SK-N-MC (cell line): Measurements from ENCODE around the gene GRM8.

Source experiments
- DNase-seq: peaks from one replicate; pipeline ENCODE4 v3.0.0-alpha.2; 2011; ENCODE audit warnings: low read depth, low spot score
- H3K27ac ChIP-seq: fragments of 200-600 bp; sonication (generic); 2 replicates; pipeline ENCODE4 v1.5.1; 2016; ENCODE audit warnings: mixed run types
- H3K36me3 ChIP-seq: fragments of 200-600 bp; sonication (generic); 2 replicates; pipeline ENCODE4 v1.6.1; 2017; ENCODE audit warnings: antibody characterized with exemption, low read length, mixed read lengths; ENCODE audit not compliant: insufficient read depth
- H3K4me3 ChIP-seq: fragments of 200-600 bp; sonication (generic); 2 replicates; pipeline ENCODE4 v1.5.1; 2016
- H3K9ac ChIP-seq: fragments of 200-600 bp; sonication (generic); 2 replicates; pipeline ENCODE4 v1.8.0; 2017; ENCODE audit warnings: mixed run types, mixed read lengths; ENCODE audit not compliant: insufficient read length
- H3K9me3 ChIP-seq: fragments of 200-600 bp; sonication (generic); 2 replicates; pipeline ENCODE4 v1.6.1; 2017; ENCODE audit warnings: low read depth, mild to moderate bottlenecking, antibody characterized with exemption, low read length, moderate library complexity, mixed read lengths
- EZH2 ChIP-seq: fragments of 200-600 bp; sonication (generic); IDR thresholded peaks from one replicate; pipeline ENCODE4 v1.6.1; 2017; ENCODE audit warnings: antibody characterized with exemption
- FOXP2 ChIP-seq: optimal IDR thresholded peaks from 2 replicates; pipeline ENCODE3; 2011; ENCODE audit warnings: mild to moderate bottlenecking, moderate library complexity; ENCODE audit not compliant: insufficient read depth; ENCODE audit errors: extremely low read length, control extremely low read depth
- POLR2AphosphoS5 ChIP-seq: IDR thresholded peaks from 2 replicates; pipeline ENCODE4 v1.6.1; 2012; ENCODE audit warnings: mild to moderate bottlenecking, low read depth, low read length, borderline replicate concordance

GRM8 gene

GRCh38 chr7:126750207-126750911 lies 502.4 kb downstream of the GRM8 start:
- no peak overlapping the region for H3K27ac ChIP-seq
- H3K9ac ChIP-seq: no peak overlapping the region
- H3K4me3 ChIP-seq: no peak overlapping the region
- H3K36me3 ChIP-seq: no peaks in the 10 kb centered on the region
- no peaks in the 10 kb centered on the region for H3K9me3 ChIP-seq
- TF ChIP-seq FOXP2 (no peak), EZH2 (no peak), POLR2AphosphoS5 (no peak)
- no peak for DNase-seq

- DNase-seq: no peak
- Histone ChIP-seq H3K36me3 (no peaks in the 10 kb centered on the region), H3K4me3 (no peak overlapping the region), H3K9me3 (no peaks in the 10 kb centered on the region), H3K9ac (no peak overlapping the region), H3K27ac (no peak overlapping the region)
- no peak for TF ChIP-seq EZH2
- no peak for TF ChIP-seq POLR2AphosphoS5
- TF ChIP-seq FOXP2: no peak
Observed at GRCh38 chr7:126728967-126729366, 523.8 kb downstream of the GRM8 start.

- TF ChIP-seq POLR2AphosphoS5: no peak
- TF ChIP-seq FOXP2: no peak
- H3K27ac ChIP-seq: no peak overlapping the region
- no peak for DNase-seq
Observed at GRCh38 chr7:126727930-126728391, 524.8 kb downstream of the GRM8 start.

GRCh38 chr7:126723966-126724544 lies 528.7 kb downstream of the GRM8 start:
- DNase-seq: no peak
- no peak overlapping the region for H3K9ac ChIP-seq
- H3K9me3 ChIP-seq: no peaks in the 10 kb centered on the region
- TF ChIP-seq EZH2: no peak
- TF ChIP-seq FOXP2: no peak
- no peak overlapping the region for H3K4me3 ChIP-seq
- H3K36me3 ChIP-seq: no peaks in the 10 kb centered on the region
- H3K27ac ChIP-seq: no peak overlapping the region

More at GRCh38 chr7:126727930-126728391, 524.8 kb downstream of the GRM8 start:
- Histone ChIP-seq H3K9me3 (no peaks in the 10 kb centered on the region), H3K36me3 (no peaks in the 10 kb centered on the region), H3K4me3 (no peak overlapping the region), H3K9ac (no peak overlapping the region)

- TF ChIP-seq POLR2AphosphoS5: no peak
- TF ChIP-seq FOXP2: no peak
- TF ChIP-seq EZH2: no peak
- Histone ChIP-seq H3K9ac (no peak overlapping the region), H3K36me3 (no peaks in the 10 kb centered on the region), H3K4me3 (no peak overlapping the region), H3K9me3 (no peaks in the 10 kb centered on the region), H3K27ac (no peak overlapping the region)
- no peak for DNase-seq
Observed at GRCh38 chr7:126720232-126720631, 532.5 kb downstream of the GRM8 start.

- H3K4me3 ChIP-seq: no peak overlapping the region
- H3K9ac ChIP-seq: no peak overlapping the region
- no peak for DNase-seq
- no peaks in the 10 kb centered on the region for H3K36me3 ChIP-seq
- no peak overlapping the region for H3K27ac ChIP-seq
- TF ChIP-seq POLR2AphosphoS5 (no peak), EZH2 (no peak), FOXP2 (no peak)
- no peaks in the 10 kb centered on the region for H3K9me3 ChIP-seq
Observed at GRCh38 chr7:126718419-126718818, 534.3 kb downstream of the GRM8 start.

- TF ChIP-seq POLR2AphosphoS5 (no peak), EZH2 (no peak), FOXP2 (no peak)
- H3K9ac ChIP-seq: no peak overlapping the region
- no peak for DNase-seq
- no peak overlapping the region for H3K27ac ChIP-seq
- no peak overlapping the region for H3K4me3 ChIP-seq
- H3K36me3 ChIP-seq: no peaks in the 10 kb centered on the region
- no peaks in the 10 kb centered on the region; the same call in 1 of the 2 replicates for H3K9me3 ChIP-seq
Observed at GRCh38 chr7:126716321-126716720, 536.4 kb downstream of the GRM8 start.

- DNase-seq: peak; percentile 44
Observed at GRCh38 chr7:126715076-126715475, 537.7 kb downstream of the GRM8 start.

More at GRCh38 chr7:126715076-126715475, 537.7 kb downstream of the GRM8 start:
- Histone ChIP-seq H3K36me3 (no peaks in the 10 kb centered on the region), H3K9ac (no peak overlapping the region), H3K27ac (no peak overlapping the region), H3K9me3 (no peaks in the 10 kb centered on the region; the same call in 1 of the 2 replicates), H3K4me3 (peak overlapping the region; percentile 20; the same call in 1 of the 2 replicates)
- TF ChIP-seq POLR2AphosphoS5 (no peak; the same call in 1 of the 2 replicates), EZH2 (no peak), FOXP2 (no peak)
